Peyer's patch (tissue), 4 donors: Measurements from ENCODE around the gene ZNF527.

Source experiments
- POLR2A ChIP-seq, 2 donors: fragments of 450-650 bp; IDR thresholded peaks; one replicate each; pipeline ENCODE4 v1.5.1; 2017; ENCODE audit warnings: antibody characterized with exemption in 2 of 2, mild to moderate bottlenecking in 2 of 2, moderate library complexity in 2 of 2
- TF ChIP-seq, protein P1 (sequence below), 6 experiments: fragments of 450-650 bp in 4 of 6; fragments of 200-600 bp in 2 of 6; sonication (generic) in 1 of 6; IDR thresholded peaks; one replicate each; pipeline ENCODE4 v1.5.1; 2017 to 2019; ENCODE audit warnings: antibody characterized with exemption in 6 of 6, mild to moderate bottlenecking in 3 of 6, moderate library complexity in 1 of 6

DNA sequence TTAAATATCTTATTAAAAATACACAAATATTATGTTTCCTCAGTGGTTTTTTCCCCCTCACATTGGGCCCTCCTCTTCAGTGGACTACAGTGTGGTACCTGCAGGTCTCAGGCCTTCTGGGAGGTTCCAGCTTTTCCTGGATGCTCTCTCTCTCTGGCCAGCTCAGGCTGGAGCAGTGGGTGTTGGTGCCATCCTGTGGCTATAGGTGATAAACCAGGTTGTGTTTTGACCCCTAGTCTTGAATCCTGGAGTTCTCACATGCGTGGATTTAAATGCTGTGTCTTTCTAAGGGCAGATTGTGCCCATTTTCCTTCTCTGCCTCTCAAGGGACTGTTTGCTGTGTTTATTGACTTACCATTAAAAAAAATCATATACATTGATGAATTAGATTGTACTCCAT, 41.2 kb upstream of the ZNF527 start:
- no peak for TF ChIP-seq POLR2A (IDR thresholded peaks at IDR 0.05)
- TF ChIP-seq, protein P1, sequence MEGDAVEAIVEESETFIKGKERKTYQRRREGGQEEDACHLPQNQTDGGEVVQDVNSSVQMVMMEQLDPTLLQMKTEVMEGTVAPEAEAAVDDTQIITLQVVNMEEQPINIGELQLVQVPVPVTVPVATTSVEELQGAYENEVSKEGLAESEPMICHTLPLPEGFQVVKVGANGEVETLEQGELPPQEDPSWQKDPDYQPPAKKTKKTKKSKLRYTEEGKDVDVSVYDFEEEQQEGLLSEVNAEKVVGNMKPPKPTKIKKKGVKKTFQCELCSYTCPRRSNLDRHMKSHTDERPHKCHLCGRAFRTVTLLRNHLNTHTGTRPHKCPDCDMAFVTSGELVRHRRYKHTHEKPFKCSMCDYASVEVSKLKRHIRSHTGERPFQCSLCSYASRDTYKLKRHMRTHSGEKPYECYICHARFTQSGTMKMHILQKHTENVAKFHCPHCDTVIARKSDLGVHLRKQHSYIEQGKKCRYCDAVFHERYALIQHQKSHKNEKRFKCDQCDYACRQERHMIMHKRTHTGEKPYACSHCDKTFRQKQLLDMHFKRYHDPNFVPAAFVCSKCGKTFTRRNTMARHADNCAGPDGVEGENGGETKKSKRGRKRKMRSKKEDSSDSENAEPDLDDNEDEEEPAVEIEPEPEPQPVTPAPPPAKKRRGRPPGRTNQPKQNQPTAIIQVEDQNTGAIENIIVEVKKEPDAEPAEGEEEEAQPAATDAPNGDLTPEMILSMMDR (IDR thresholded peaks at IDR 0.05), result no peak
